ENCODE data around the gene ZNF217.
"Not testable (repeated sequence)": the region's sequence is repeated elsewhere in the genome, so short reads cannot be mapped to it uniquely, and the experiment has no call there.

Gene ZNF217

GRCh38 chr20:53593466-53594007 lies at the start of gene ZNF217:
Gene ZNF217, minus strand, starts transcription at chr20:53593839. Its CDS starts 11,013 bp downstream, at chr20:53582826.
- peaks cover 21% of the 10 kb centered on the region for H3K79me2 ChIP-seq
- H3K9me3 ChIP-seq (ENCODE audit: control insufficient read depth, low read length); H3K36me3 ChIP-seq (ENCODE audit: control insufficient read depth, insufficient read depth, low read length); H3K27me3 ChIP-seq (ENCODE audit: control insufficient read depth, insufficient read depth, low read length): not testable (repeated sequence)
- peak within 1 kb of the TSS; percentile 92 for H3K4me3 ChIP-seq (ENCODE audit: low read depth, low read length)
- H3K4me1 ChIP-seq: peaks cover 12% of the 10 kb centered on the region
- peak within 1 kb of the TSS; percentile 97 for H3K27ac ChIP-seq
- H3K4me2 ChIP-seq (ENCODE audit: low read length): peak within 1 kb of the TSS; percentile 95
- H2AFZ ChIP-seq: peak within 1 kb of the TSS; percentile 77
- peak within 1 kb of the TSS; percentile 93 for H3K9ac ChIP-seq

DNA sequence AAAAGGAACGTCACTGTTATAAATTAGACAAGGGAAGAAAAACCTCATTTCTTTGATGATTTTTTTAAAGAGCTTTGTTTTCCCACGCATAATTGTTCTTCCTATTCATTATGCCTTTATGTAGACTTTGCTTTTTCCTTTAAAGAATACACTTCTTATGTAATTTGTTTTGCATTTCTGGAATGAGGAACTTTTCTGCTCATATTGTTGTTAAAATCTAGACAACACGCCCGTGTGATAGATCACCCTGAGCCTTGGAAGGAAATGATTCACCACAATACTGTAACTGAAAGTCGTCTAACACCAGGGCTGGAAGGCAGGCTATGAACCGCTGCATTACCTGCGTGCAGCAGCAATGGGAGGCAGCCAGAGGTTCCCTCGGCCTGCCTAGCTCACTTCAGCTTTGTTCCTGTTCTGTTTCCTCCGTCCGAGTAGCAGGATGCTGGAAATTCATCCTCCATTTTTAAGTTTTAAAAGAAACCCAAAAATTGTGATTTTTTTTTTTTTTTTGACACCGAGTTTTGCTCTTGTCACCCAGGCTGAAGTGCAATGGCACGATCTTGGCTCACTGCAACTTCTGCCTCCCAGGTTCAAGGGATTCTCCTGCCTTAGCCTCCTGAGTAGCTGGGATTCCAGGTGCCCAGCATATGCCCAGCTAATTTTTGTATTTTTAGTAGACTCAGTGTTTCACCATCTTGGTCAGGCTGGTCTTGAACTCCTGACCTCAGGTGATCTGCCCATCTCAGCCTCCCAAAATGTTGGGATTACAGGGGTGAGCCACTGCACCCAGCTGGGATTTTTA lies 49.6 kb upstream of the ZNF217 start:
- H3K4me2 ChIP-seq (ENCODE audit: low read length): peak overlapping the region; percentile 36
- H3K4me1 ChIP-seq: peaks cover 8% of the 10 kb centered on the region
- TF ChIP-seq, protein P1, sequence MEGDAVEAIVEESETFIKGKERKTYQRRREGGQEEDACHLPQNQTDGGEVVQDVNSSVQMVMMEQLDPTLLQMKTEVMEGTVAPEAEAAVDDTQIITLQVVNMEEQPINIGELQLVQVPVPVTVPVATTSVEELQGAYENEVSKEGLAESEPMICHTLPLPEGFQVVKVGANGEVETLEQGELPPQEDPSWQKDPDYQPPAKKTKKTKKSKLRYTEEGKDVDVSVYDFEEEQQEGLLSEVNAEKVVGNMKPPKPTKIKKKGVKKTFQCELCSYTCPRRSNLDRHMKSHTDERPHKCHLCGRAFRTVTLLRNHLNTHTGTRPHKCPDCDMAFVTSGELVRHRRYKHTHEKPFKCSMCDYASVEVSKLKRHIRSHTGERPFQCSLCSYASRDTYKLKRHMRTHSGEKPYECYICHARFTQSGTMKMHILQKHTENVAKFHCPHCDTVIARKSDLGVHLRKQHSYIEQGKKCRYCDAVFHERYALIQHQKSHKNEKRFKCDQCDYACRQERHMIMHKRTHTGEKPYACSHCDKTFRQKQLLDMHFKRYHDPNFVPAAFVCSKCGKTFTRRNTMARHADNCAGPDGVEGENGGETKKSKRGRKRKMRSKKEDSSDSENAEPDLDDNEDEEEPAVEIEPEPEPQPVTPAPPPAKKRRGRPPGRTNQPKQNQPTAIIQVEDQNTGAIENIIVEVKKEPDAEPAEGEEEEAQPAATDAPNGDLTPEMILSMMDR (IDR thresholded peaks at IDR 0.05): no peak
- H3K36me3 ChIP-seq (ENCODE audit: control insufficient read depth, insufficient read depth, low read length): no peaks in the 10 kb centered on the region
- no peaks in the 10 kb centered on the region for H3K9me3 ChIP-seq (ENCODE audit: control insufficient read depth, low read length)
- peak overlapping the region; percentile 12 for H3K4me3 ChIP-seq (ENCODE audit: low read depth, low read length)
- no peak overlapping the region for H3K9ac ChIP-seq
- peak overlapping the region; percentile 84 for H2AFZ ChIP-seq
- H3K79me2 ChIP-seq: no peaks in the 10 kb centered on the region
- peak overlapping the region; percentile 77 for H3K27ac ChIP-seq
- no peaks in the 10 kb centered on the region for H3K27me3 ChIP-seq (ENCODE audit: control insufficient read depth, insufficient read depth, low read length)

DNA sequence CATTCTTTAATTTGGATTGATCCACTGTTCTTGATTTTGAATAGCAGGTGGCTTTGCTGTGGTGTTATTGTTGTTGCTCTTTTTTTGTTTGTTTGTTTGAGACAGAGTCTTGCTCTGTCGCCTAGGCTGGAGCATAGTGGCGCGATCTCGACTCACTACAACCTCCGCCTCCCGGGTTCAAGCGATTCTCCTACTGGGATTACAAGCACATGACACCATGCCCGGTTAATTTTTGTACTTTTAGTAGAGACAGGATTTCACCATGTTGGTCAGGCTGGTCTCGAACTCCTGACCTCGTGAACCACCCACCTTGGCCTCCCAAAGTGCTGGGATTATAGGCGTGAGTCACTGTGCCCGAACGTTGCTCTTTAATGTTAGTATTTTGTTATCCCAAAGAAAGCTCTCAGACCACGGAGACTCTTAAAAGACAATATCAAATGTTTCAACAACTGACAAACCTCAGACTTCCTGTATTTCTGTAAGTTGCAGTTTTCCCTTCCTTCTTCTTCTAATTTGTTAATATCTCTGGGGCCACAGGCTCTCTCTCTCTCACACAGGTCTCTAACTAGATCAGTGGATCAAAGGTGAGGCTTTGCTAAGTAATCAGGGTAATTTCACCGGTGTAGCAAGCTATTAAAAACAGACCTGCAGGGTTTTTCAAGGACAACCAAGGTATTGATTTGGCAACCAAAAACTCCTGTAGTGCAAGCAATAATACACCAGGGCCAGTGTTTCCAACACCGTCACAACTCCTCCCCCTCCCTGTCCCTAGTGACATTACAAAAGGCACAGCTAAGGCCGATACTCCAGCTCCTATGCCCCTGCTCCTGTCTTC lies 48.8 kb upstream of the ZNF217 start:
- no peak overlapping the region for H3K9ac ChIP-seq
- no peaks in the 10 kb centered on the region for H3K27me3 ChIP-seq (ENCODE audit: control insufficient read depth, insufficient read depth, low read length)
- H3K36me3 ChIP-seq (ENCODE audit: control insufficient read depth, insufficient read depth, low read length): no peaks in the 10 kb centered on the region
- peak overlapping the region; percentile 77 for H3K27ac ChIP-seq
- H3K4me3 ChIP-seq (ENCODE audit: low read depth, low read length): peak overlapping the region; percentile 12
- peak overlapping the region; percentile 36 for H3K4me2 ChIP-seq (ENCODE audit: low read length)
- no peaks in the 10 kb centered on the region for H3K79me2 ChIP-seq
- H3K4me1 ChIP-seq: peaks cover 8% of the 10 kb centered on the region
- H2AFZ ChIP-seq: peak overlapping the region; percentile 84
- no peaks in the 10 kb centered on the region for H3K9me3 ChIP-seq (ENCODE audit: control insufficient read depth, low read length)
- TF ChIP-seq, protein P1 (IDR thresholded peaks at IDR 0.05): no peak

DNA sequence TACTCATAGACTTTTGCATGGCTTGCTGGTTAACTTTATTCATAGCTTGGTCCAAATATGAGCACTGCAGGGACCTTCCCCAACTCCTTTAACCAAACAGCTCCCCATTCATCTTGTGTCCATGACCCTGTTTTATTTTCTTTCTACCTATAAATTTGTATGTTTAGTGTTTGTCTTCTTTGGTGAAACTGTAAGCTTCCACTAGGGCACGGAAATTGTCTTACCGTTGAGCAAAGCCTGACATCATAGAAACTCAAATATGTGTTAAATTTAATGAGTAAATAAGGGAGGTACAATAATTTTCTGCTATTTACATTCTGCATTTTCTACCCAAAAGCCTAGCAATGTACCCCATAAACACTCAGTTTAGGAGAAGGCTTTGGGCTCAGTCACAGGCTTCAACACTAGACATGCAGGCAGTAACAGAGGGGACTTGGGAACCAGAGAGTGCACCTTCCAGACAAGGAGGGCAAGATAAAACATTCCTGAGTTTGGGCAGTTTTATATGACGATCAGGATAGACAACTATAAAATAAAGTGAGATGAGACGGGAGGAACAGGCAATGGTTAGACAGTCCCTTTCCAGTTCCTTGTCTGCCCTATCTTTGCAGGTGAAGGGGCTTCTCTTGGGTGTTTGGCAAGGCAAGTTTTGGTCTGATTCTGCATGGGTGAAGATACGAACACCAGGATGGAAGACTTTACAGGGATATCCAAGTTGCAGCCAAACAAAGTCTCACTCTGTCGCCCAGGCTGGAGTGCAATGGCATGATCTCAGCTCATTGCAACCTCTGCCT lies 46.2 kb upstream of the ZNF217 start:
- no peak overlapping the region for H3K9ac ChIP-seq
- H3K4me2 ChIP-seq (ENCODE audit: low read length): no peak overlapping the region
- H3K4me1 ChIP-seq: peaks cover 8% of the 10 kb centered on the region
- TF ChIP-seq, protein P1 (IDR thresholded peaks at IDR 0.05): no peak
- H3K4me3 ChIP-seq (ENCODE audit: low read depth, low read length): no peak overlapping the region
- no peaks in the 10 kb centered on the region for H3K79me2 ChIP-seq
- H3K27me3 ChIP-seq (ENCODE audit: control insufficient read depth, insufficient read depth, low read length): no peaks in the 10 kb centered on the region
- H3K9me3 ChIP-seq (ENCODE audit: control insufficient read depth, low read length): no peaks in the 10 kb centered on the region
- H3K27ac ChIP-seq: no peak overlapping the region
- H2AFZ ChIP-seq: no peak overlapping the region
- no peaks in the 10 kb centered on the region for H3K36me3 ChIP-seq (ENCODE audit: control insufficient read depth, insufficient read depth, low read length)
